OCI-LY3 (cell line): ENCODE data around the gene CA5B.
A peak's percentile ranks its signal among the peaks of the same experiment; 100 is the strongest.

Experiments used
- H2AFZ ChIP-seq: fragments of 200-600, 300-600 bp; shearing (Covaris generic); 2 replicates; pipeline ENCODE4 v1.6.0; 2014; ENCODE audit warnings: antibody characterized with exemption, low read depth, low read length
- H3K27ac ChIP-seq: fragments of 200-600, 300-600 bp; sonication (generic); 2 replicates; pipeline ENCODE4 v1.5.1; 2014; ENCODE audit warnings: mild to moderate bottlenecking, low read length, moderate library complexity, mixed read lengths
- H3K27me3 ChIP-seq: fragments of 200-600, 300-600 bp; sonication (generic); 2 replicates; pipeline ENCODE4 v1.6.1; 2014; ENCODE audit warnings: low read depth, low read length, mixed read lengths
- H3K36me3 ChIP-seq: fragments of 200-600, 300-600 bp; sonication (generic); replicated peaks from 2 replicates; pipeline ENCODE3; 2014; ENCODE audit warnings: low read depth, low read length, mixed read lengths
- H3K4me1 ChIP-seq: fragments of 300-600, 200-600 bp; sonication (generic); 2 replicates; pipeline ENCODE4 v1.6.1; 2014; ENCODE audit warnings: low read length, mixed read lengths
- H3K4me2 ChIP-seq: fragments of 200-600, 300-600 bp; sonication (generic); 2 replicates; pipeline ENCODE4 v1.6.1; 2014; ENCODE audit warnings: low read length, mixed read lengths
- H3K4me3 ChIP-seq: fragments of 300-600, 200-600 bp; sonication (generic); 2 replicates; pipeline ENCODE4 v1.5.1; 2014; ENCODE audit warnings: antibody characterized with exemption, mild to moderate bottlenecking, low read length, moderate library complexity
- H3K79me2 ChIP-seq: fragments of 300-600, 200-600 bp; shearing (Covaris generic); 2 replicates; pipeline ENCODE4 v1.6.1; 2014; ENCODE audit warnings: mild to moderate bottlenecking, low read length, mixed read lengths
- H3K9ac ChIP-seq: fragments of 300-600, 200-600 bp; shearing (Covaris generic); 2 replicates; pipeline ENCODE4 v1.6.0; 2014; ENCODE audit warnings: mild to moderate bottlenecking, low read length, moderate library complexity
- H3K9me3 ChIP-seq: fragments of 200-600, 300-600 bp; shearing (Covaris generic); 2 replicates; pipeline ENCODE4 v1.6.1; 2014; ENCODE audit warnings: low read length, mixed read lengths; ENCODE audit not compliant: insufficient read depth
- H4K20me1 ChIP-seq: fragments of 200-600, 300-600 bp; sonication (generic); 2 replicates; pipeline ENCODE4 v1.6.1; 2016; ENCODE audit warnings: low read length, mixed read lengths; ENCODE audit not compliant: insufficient read depth
- CTCF ChIP-seq: fragments of 200-600, 300-600 bp; sonication (generic); IDR thresholded peaks from 2 replicates; pipeline ENCODE4 v1.5.1; 2014; ENCODE audit warnings: antibody characterized with exemption, low read length, low read depth
- EZH2phosphoT487 ChIP-seq: fragments of 200-600 bp; shearing (Covaris generic); IDR thresholded peaks from 2 replicates; pipeline ENCODE4 v1.6.1; 2018; ENCODE audit warnings: antibody characterized with exemption, mixed run types, low read depth

Gene CA5B

GRCh38 chrX:15761564-15762191 lies 23.6 kb downstream of the CA5B start:
- peak; percentile 62 for TF ChIP-seq CTCF
- TF ChIP-seq EZH2phosphoT487: no peak
- Histone ChIP-seq H3K27me3 (no peaks in the 10 kb centered on the region), H3K9ac (no peak overlapping the region), H3K9me3 (no peaks in the 10 kb centered on the region), H3K27ac (no peak overlapping the region), H3K4me2 (no peak overlapping the region), H2AFZ (no peak overlapping the region), H4K20me1 (no peaks in the 10 kb centered on the region), H3K4me3 (no peak overlapping the region), H3K79me2 (no peaks in the 10 kb centered on the region), H3K36me3 (no peaks in the 10 kb centered on the region), H3K4me1 (peaks cover 2% of the 10 kb centered on the region; the same call in 1 of the 2 replicates)

- no peak for TF ChIP-seq CTCF
- TF ChIP-seq EZH2phosphoT487: no peak
- no peaks in the 10 kb centered on the region for H4K20me1 ChIP-seq
Measured at GRCh38 chrX:15769300-15769954, 31.4 kb downstream of the CA5B start.

GRCh38 chrX:15781961-15782699 lies 44.1 kb downstream of the CA5B start:
- Histone ChIP-seq H3K9me3 (no peaks in the 10 kb centered on the region), H3K27me3 (no peaks in the 10 kb centered on the region), H3K4me1 (peaks cover 37% of the 10 kb centered on the region), H3K27ac (peak overlapping the region; percentile 98), H3K4me3 (peak overlapping the region; percentile 75), H3K4me2 (peak overlapping the region; percentile 93), H4K20me1 (no peaks in the 10 kb centered on the region), H3K79me2 (no peaks in the 10 kb centered on the region), H2AFZ (peak overlapping the region; percentile 84; the same call in 1 of the 2 replicates), H3K36me3 (peaks cover 8% of the 10 kb centered on the region), H3K9ac (peak overlapping the region; percentile 76)
- TF ChIP-seq CTCF (0 out of 2 replicates have a peak, but pooled peaks have one; percentile 7), EZH2phosphoT487 (no peak)

More at GRCh38 chrX:15769300-15769954, 31.4 kb downstream of the CA5B start:
- Histone ChIP-seq H3K27ac (no peak overlapping the region), H3K79me2 (no peaks in the 10 kb centered on the region), H3K9me3 (no peaks in the 10 kb centered on the region), H3K4me3 (no peak overlapping the region), H3K4me1 (no peaks in the 10 kb centered on the region), H3K9ac (no peak overlapping the region), H3K36me3 (no peaks in the 10 kb centered on the region), H2AFZ (no peak overlapping the region), H3K27me3 (no peaks in the 10 kb centered on the region), H3K4me2 (no peak overlapping the region)

- no peak overlapping the region for H2AFZ ChIP-seq
- H3K4me3 ChIP-seq: no peak overlapping the region
- no peaks in the 10 kb centered on the region for H4K20me1 ChIP-seq
- peaks cover 6% of the 10 kb centered on the region for H3K36me3 ChIP-seq
- no peak overlapping the region for H3K9ac ChIP-seq
- TF ChIP-seq CTCF (no peak), EZH2phosphoT487 (no peak)
- no peaks in the 10 kb centered on the region for H3K27me3 ChIP-seq
- no peak overlapping the region for H3K27ac ChIP-seq
- H3K4me2 ChIP-seq: no peak overlapping the region
- no peaks in the 10 kb centered on the region for H3K9me3 ChIP-seq
- H3K79me2 ChIP-seq: no peaks in the 10 kb centered on the region
- H3K4me1 ChIP-seq: peaks cover 52% of the 10 kb centered on the region
Measured at GRCh38 chrX:15785176-15785750, 47.2 kb downstream of the CA5B start.
